Activated naive CD4-positive, alpha-beta T cell treated with anti-CD3 and anti-CD28 coated beads, Interleukin-2, amount 50 U/mL, for 72 hours (primary cell): ENCODE data around the gene GMDS. TPM values are rescaled to one million over a fixed set of nuclear protein-coding genes. Genes with fewer than 3 reads are reported as not detected.

Source experiments
- ATAC-seq, 2 donors: fragments of 150-1000 bp; cut with Tn5 transposase; 2 replicates each; pipeline ENCODE4 v1.10.0; 2021; ENCODE audit warnings: mild to moderate bottlenecking in 2 of 2, moderate library complexity in 2 of 2
- DNase-seq, 2 donors: peaks; one replicate each; pipeline ENCODE4 v3.0.0; 2021 to 2022; ENCODE audit warnings: low spot score in 2 of 2
- H3K27ac Mint-ChIP-seq, 2 donors: one replicate each; pipeline ENCODE4 v1.8.0; 2022; ENCODE audit warnings: mild to moderate bottlenecking in 2 of 2, mixed read lengths in 2 of 2
- H3K36me3 Mint-ChIP-seq, 2 donors: one replicate each; pipeline ENCODE4 v1.8.0; 2022; ENCODE audit warnings: mixed read lengths in 2 of 2
- H3K9me3 Mint-ChIP-seq, 2 donors: one replicate each; pipeline ENCODE4 v1.8.0; 2022; ENCODE audit warnings: mixed read lengths in 2 of 2
- total RNA-seq, 2 donors: library from RNA; stranded (reverse); gene quantifications; one replicate each; pipeline ENCODE4 v1.2.3, GENCODE V29; 2022

GMDS gene
- total RNA-seq, 2 donors from 2014 or later = 23.9 to 37.6 TPM

DNA sequence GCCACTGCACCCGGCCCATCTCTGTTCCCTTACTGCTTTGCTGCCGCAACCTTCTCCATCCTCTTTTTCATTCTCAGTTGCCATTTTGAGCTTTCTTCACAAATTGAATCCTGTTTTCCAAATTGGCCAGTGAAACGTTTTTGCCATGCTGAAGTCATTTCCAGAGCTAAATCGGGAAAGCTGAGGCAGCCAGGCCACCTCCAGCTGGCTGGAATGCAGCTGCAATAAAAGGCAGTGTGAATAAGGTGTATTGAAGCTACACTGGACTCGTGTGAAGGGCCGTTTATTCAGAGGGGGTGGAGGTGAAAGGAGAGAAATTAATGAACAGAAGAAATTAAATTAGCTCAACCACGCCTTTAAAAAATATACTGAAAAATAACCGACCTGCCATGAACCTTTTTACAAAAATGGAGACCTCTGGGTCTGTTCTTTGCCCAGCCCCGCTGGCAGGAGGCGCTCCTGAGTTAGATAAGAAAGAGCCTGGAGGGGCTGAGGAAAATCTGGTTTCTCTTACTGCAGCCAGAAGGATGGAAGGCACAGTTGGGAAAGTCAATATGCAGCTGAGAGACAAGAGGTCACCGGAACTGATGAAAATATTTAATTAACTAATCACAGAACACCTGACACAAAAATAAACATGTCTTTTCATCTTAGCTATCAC lies 351.8 kb downstream of the GMDS start:
- peaks cover 0 to 4% of the 10 kb centered on the region in 2 donors for H3K9me3 Mint-ChIP-seq
- no peak for DNase-seq
- no peak for ATAC-seq

GRCh38 chr6:1892716-1893115 lies 352.7 kb downstream of the GMDS start:
- no peak overlapping the region for H3K27ac Mint-ChIP-seq
- ATAC-seq (no peak), DNase-seq (no peak)
- peaks cover 0 to 4% of the 10 kb centered on the region in 2 donors for H3K9me3 Mint-ChIP-seq
- peaks cover 8 to 13% of the 10 kb centered on the region in 2 donors for H3K36me3 Mint-ChIP-seq

More for the DNA sequence above, 351.8 kb downstream of the GMDS start:
- H3K27ac Mint-ChIP-seq = no peak overlapping the region
- peaks cover 8 to 13% of the 10 kb centered on the region in 2 donors for H3K36me3 Mint-ChIP-seq

- H3K27ac Mint-ChIP-seq = peak overlapping the region in 1 of 2 donors; percentile 9
- no peak for DNase-seq
- peaks cover 0 to 4% of the 10 kb centered on the region in 2 donors for H3K9me3 Mint-ChIP-seq
- ATAC-seq = peak; percentile 66 to 88
- peaks cover 8 to 13% of the 10 kb centered on the region in 2 donors for H3K36me3 Mint-ChIP-seq
These were observed 354.4 kb downstream of the GMDS start for GRCh38 chr6:1890987-1891386.

- no peak for ATAC-seq
- DNase-seq = no peak
- H3K9me3 Mint-ChIP-seq = peaks cover 0 to 4% of the 10 kb centered on the region in 2 donors
- peaks cover 8 to 13% of the 10 kb centered on the region in 2 donors for H3K36me3 Mint-ChIP-seq
- peak overlapping the region in 1 of 2 donors; percentile 9 for H3K27ac Mint-ChIP-seq
These were observed 355.3 kb downstream of the GMDS start for GRCh38 chr6:1890071-1890470.

- no peak overlapping the region for H3K27ac Mint-ChIP-seq
- ATAC-seq = no peak
- peaks cover 4 to 6% of the 10 kb centered on the region in 2 donors for H3K36me3 Mint-ChIP-seq
- DNase-seq = no peak
- H3K9me3 Mint-ChIP-seq = peaks cover 0 to 4% of the 10 kb centered on the region in 2 donors
These were observed 359.8 kb downstream of the GMDS start for GRCh38 chr6:1885576-1886011.

- Mint-ChIP-seq H3K27ac (no peak overlapping the region), H3K36me3 (no peaks in the 10 kb centered on the region), H3K9me3 (peaks cover 0 to 3% of the 10 kb centered on the region in 2 donors)
- DNase-seq = no peak
- no peak for ATAC-seq
These were observed 361.1 kb downstream of the GMDS start for GRCh38 chr6:1884313-1884712.

- H3K36me3 Mint-ChIP-seq = no peaks in the 10 kb centered on the region
- no peak overlapping the region for H3K27ac Mint-ChIP-seq
- H3K9me3 Mint-ChIP-seq = no peaks in the 10 kb centered on the region
- ATAC-seq = no peak
- DNase-seq = no peak
These were observed 367.1 kb downstream of the GMDS start for GRCh38 chr6:1878330-1878729.

DNA sequence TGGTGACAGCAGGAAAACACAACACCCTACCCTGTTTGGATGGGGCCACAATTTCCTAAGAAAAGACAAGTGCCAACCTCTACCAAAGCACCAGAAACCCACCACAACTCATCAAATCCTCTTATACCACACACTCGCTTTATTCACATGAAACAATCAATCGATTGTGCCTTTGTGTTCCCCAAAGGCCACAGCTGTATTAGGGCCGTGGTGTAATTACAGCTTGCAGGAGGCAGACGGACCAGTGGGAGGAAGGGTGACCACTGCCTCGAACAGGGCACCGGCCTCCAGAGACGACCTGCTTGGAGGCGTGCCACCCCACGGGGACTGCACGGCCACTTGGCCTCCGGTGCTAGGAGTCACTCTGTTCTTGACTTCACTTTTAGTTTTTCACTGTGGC lies 371.6 kb downstream of the GMDS start:
- no peak overlapping the region for H3K27ac Mint-ChIP-seq
- ATAC-seq = no peak

GRCh38 chr6:1872649-1873131 lies 372.7 kb downstream of the GMDS start:
- DNase-seq (no peak), ATAC-seq (no peak)
- H3K9me3 Mint-ChIP-seq = no peaks in the 10 kb centered on the region
- H3K36me3 Mint-ChIP-seq = no peaks in the 10 kb centered on the region
- H3K27ac Mint-ChIP-seq = no peak overlapping the region

More for the DNA sequence above, 371.6 kb downstream of the GMDS start:
- no peaks in the 10 kb centered on the region for H3K36me3 Mint-ChIP-seq
- no peaks in the 10 kb centered on the region for H3K9me3 Mint-ChIP-seq
- DNase-seq = no peak

- DNase-seq = no peak
- Mint-ChIP-seq H3K36me3 (no peaks in the 10 kb centered on the region), H3K9me3 (no peaks in the 10 kb centered on the region), H3K27ac (no peak overlapping the region)
- ATAC-seq = no peak
These were observed 373.6 kb downstream of the GMDS start for GRCh38 chr6:1871724-1872315.

- DNase-seq (no peak), ATAC-seq (no peak)
- H3K27ac Mint-ChIP-seq = no peak overlapping the region
- H3K9me3 Mint-ChIP-seq = no peaks in the 10 kb centered on the region
- H3K36me3 Mint-ChIP-seq = no peaks in the 10 kb centered on the region
These were observed 374.5 kb downstream of the GMDS start for GRCh38 chr6:1870932-1871331.

GRCh38 chr6:1870251-1870650 lies 375.2 kb downstream of the GMDS start:
- H3K27ac Mint-ChIP-seq = no peak overlapping the region
- ATAC-seq = no peak
- H3K9me3 Mint-ChIP-seq = no peaks in the 10 kb centered on the region
- H3K36me3 Mint-ChIP-seq = no peaks in the 10 kb centered on the region
- DNase-seq = no peak

- H3K27ac Mint-ChIP-seq = no peak overlapping the region
- DNase-seq = no peak
- ATAC-seq = no peak
- H3K9me3 Mint-ChIP-seq = no peaks in the 10 kb centered on the region
- H3K36me3 Mint-ChIP-seq = no peaks in the 10 kb centered on the region
These were observed 375.6 kb downstream of the GMDS start for GRCh38 chr6:1869769-1870168.

DNA sequence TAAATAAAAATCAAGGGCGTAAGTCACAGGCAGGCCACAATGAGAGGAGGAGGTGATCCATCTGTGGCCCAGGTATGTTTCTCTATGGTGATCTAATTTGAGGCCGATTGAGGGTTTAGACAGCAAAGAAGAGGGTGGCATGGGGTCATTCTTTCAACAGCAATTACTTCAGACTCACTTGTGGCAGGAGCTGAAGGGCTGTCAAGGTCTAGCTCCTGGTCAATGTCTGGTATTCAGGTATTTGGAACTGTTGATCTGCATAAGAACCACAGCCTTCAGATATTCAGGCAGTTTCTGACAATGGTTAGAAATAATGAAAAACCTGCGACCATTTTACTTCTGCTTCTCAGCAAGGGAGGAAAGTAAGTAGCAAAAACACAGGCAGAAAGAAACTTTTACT lies 376.1 kb downstream of the GMDS start:
- Mint-ChIP-seq H3K36me3 (no peaks in the 10 kb centered on the region), H3K27ac (no peak overlapping the region), H3K9me3 (no peaks in the 10 kb centered on the region)
- DNase-seq (no peak), ATAC-seq (no peak)

- ATAC-seq = no peak
- Mint-ChIP-seq H3K36me3 (no peaks in the 10 kb centered on the region), H3K27ac (no peak overlapping the region), H3K9me3 (no peaks in the 10 kb centered on the region)
- no peak for DNase-seq
These were observed 376.7 kb downstream of the GMDS start for GRCh38 chr6:1868561-1869261.

GRCh38 chr6:1867197-1867596 lies 378.2 kb downstream of the GMDS start:
- Mint-ChIP-seq H3K9me3 (no peaks in the 10 kb centered on the region), H3K27ac (no peak overlapping the region), H3K36me3 (no peaks in the 10 kb centered on the region)
- ATAC-seq = no peak
- DNase-seq = no peak

DNA sequence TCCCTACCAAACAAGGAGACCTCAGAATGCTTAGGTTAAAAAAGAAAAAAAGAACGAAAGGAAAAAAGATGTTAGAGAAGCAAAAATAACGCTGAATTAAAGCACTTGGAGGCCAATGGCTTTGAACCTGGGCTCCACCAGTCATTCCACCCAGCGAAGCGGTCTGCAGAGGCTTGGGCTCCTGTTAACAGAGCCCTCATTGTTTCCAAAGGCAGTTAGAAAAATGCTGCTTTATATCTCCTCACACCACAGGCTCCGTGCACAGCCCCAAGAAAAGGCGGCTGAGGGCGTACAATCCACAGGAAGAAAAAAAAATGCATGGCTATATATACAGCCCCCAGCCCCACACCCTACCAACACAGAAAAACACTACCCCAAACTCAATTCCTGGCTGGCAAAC lies 379.8 kb downstream of the GMDS start:
- Mint-ChIP-seq H3K36me3 (no peaks in the 10 kb centered on the region), H3K27ac (no peak overlapping the region), H3K9me3 (no peaks in the 10 kb centered on the region)
- DNase-seq (no peak), ATAC-seq (no peak)
